GM20000 (cell line): Measurements from ENCODE around the gene OR10A6.

ENCODE experiments used
- DNase-seq: peaks from one replicate; pipeline ENCODE4 v3.0.0; 2012; ENCODE audit warnings: low spot score
- CTCF ChIP-seq: IDR thresholded peaks from 2 replicates; pipeline ENCODE4 v1.5.1; 2012; ENCODE audit warnings: mild to moderate bottlenecking, control low read depth; ENCODE audit errors: extremely low read depth, missing control alignments

OR10A6 gene

DNA sequence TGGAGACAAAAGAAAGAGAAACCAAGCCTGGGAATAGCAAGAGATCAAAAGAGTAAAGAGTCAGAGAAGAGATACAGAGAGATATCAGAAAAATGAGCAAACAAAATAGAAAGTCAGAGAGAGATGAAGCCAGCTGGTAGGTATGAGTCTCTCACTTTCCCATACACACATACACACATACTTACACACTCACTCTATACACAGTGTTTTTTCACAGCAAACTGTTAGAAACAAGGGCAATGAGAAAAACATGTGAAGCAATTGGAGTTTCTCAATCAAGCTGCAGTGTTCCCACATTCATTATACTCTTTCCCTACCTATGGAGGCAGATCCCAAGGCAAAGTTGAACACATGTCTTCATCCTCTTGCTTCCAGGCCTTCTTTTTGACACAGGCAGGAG is 36.8 kb upstream of the OR10A6 start:
- no peak for TF ChIP-seq CTCF
- no peak for DNase-seq

- DNase-seq = no peak
- TF ChIP-seq CTCF = no peak
These were observed 36.0 kb upstream of the OR10A6 start for GRCh38 chr11:7967097-7967496.

DNA sequence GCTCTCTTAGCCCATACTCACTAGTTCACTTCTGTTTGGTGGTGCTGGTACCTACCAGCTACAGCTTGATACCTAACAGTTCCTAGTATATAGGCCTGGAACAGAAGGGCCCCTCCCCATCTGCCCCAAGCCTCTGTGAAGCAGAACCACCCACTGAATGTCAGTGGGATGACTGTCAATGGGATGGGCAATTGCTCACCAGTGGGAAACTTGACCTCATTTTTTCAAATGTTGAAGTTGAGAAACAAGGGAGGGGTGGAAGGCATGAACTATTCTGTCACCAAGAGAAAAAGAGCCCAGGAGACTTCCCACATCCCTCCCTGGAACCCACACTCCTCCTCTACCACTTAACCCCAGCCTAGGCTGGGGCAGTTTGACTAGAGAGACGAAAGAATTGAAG is 34.3 kb upstream of the OR10A6 start, which contains the start of gene NLRP10:
Gene NLRP10, minus strand, starts transcription at position 62 of the 400 bp plus-strand sequence. CDS start 1,952 bp downstream, outside the sequence.
- TF ChIP-seq CTCF = no peak
- no peak for DNase-seq

DNA sequence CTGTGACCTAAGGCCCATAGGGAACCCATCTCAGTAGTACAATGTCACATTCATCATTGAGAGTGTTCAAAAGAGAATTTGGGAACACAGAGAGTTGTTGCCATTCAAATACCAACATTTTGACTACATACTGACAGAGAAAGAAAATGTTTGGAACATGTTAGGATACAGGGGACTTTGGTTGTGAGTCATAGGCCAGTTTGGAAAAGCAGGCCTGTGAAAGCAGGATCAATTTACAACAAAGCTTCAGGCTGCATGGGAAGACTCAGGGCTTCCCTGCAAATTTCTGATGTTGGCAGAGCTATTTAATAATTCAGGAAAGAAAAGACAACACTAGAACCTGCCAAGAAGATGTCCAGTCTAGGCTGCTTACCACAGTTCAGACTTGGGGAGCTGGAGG is 33.8 kb upstream of the OR10A6 start:
- DNase-seq = no peak
- no peak for TF ChIP-seq CTCF

DNA sequence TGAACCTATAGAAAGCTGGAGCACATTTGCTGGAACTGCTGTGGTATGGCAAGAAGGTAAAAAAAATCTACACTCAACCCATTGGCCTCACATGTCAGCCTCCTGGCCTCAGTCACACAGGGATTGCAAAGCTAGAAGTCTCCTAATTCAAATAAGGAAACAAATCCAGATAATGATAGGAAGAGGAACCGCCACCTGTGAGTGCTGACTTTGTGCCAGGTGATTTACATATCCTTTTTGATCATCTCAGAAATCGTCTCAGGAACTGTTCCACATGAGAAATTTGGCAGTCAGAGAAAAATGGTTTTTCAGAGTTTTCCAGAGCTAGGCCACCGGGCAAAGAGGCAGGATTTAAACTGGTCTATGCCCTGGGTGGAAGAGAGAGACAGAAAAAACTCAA is 33.2 kb upstream of the OR10A6 start:
- no peak for TF ChIP-seq CTCF
- DNase-seq = no peak

- no peak for TF ChIP-seq CTCF
- DNase-seq = no peak
These were observed 24.1 kb upstream of the OR10A6 start for GRCh38 chr11:7955191-7955590.

GRCh38 chr11:7949934-7950333 is 18.9 kb upstream of the OR10A6 start:
- no peak for TF ChIP-seq CTCF
- DNase-seq = no peak

- no peak for DNase-seq
- no peak for TF ChIP-seq CTCF
These were observed 13.1 kb upstream of the OR10A6 start for GRCh38 chr11:7944123-7944522.
